Measurements from ENCODE around the gene MTHFD1. TPM values are rescaled to one million over a fixed set of nuclear protein-coding genes. Genes with fewer than 3 reads are reported as not detected.
A peak's percentile ranks its signal among the peaks of the same experiment; 100 is the strongest.

MTHFD1 gene
- total RNA-seq, 1 experiment from 2014 or later: 226 TPM

GRCh38 chr14:64407329-64407728, 19.2 kb downstream of the MTHFD1 start:
- Mint-ChIP-seq H3K36me3 (peaks cover 46% of the 10 kb centered on the region), H3K9me3 (no peaks in the 10 kb centered on the region), H3K4me1 (peaks cover 25% of the 10 kb centered on the region), H3K27me3 (ENCODE audit: low read depth) (no peaks in the 10 kb centered on the region), H3K4me3 (no peak overlapping the region), H3K27ac (0 out of 2 replicates have a peak overlapping the region, but pooled peaks have one; percentile 41)
- ChIA-PET POLR2A (interaction anchor here (1.1 kb wide), 1 partner anchor 20 kb away, joined by 3 read pairs; no protein-coding TSS in a partner anchor), CTCF (interaction anchor here (0.7 to 1.0 kb wide), 2 partner anchors 63 to 384 kb away, joined by 3 to 4 read pairs; no protein-coding TSS in a partner anchor)
- ATAC-seq: no peak
- TF ChIP-seq HMGA2 (CRISPR knock-in tag; IDR thresholded peaks at IDR 0.05) (no peak), E2F4 (CRISPR knock-in tag; IDR thresholded peaks at IDR 0.05; ENCODE audit: borderline replicate concordance, low read depth) (no peak), ZBTB21 (CRISPR knock-in tag; IDR thresholded peaks at IDR 0.05; ENCODE audit: borderline replicate concordance) (no peak), IRF2 (CRISPR knock-in tag; IDR thresholded peaks at IDR 0.05; ENCODE audit: borderline replicate concordance, low read depth) (no peak), GRHL2 (CRISPR knock-in tag; IDR thresholded peaks at IDR 0.05; ENCODE audit: insufficient replicate concordance, severe bottlenecking) (no peak), ZNF317 (CRISPR knock-in tag; IDR thresholded peaks at IDR 0.05; ENCODE audit: borderline replicate concordance, low read depth) (no peak)
- TF ChIP-seq, protein P1, sequence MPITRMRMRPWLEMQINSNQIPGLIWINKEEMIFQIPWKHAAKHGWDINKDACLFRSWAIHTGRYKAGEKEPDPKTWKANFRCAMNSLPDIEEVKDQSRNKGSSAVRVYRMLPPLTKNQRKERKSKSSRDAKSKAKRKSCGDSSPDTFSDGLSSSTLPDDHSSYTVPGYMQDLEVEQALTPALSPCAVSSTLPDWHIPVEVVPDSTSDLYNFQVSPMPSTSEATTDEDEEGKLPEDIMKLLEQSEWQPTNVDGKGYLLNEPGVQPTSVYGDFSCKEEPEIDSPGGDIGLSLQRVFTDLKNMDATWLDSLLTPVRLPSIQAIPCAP (CRISPR knock-in tag; IDR thresholded peaks at IDR 0.05): no peak
- TF ChIP-seq, protein P2, sequence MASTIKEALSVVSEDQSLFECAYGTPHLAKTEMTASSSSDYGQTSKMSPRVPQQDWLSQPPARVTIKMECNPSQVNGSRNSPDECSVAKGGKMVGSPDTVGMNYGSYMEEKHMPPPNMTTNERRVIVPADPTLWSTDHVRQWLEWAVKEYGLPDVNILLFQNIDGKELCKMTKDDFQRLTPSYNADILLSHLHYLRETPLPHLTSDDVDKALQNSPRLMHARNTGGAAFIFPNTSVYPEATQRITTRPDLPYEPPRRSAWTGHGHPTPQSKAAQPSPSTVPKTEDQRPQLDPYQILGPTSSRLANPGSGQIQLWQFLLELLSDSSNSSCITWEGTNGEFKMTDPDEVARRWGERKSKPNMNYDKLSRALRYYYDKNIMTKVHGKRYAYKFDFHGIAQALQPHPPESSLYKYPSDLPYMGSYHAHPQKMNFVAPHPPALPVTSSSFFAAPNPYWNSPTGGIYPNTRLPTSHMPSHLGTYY (CRISPR knock-in tag; IDR thresholded peaks at IDR 0.05): no peak
- no peak for DNase-seq (ENCODE audit: low spot score)

- CTCF ChIA-PET: no interaction called here
- Mint-ChIP-seq H3K4me1 (peaks cover 25% of the 10 kb centered on the region), H3K27ac (peak overlapping the region; percentile 83), H3K36me3 (peaks cover 47% of the 10 kb centered on the region), H3K4me3 (no peak overlapping the region), H3K27me3 (ENCODE audit: low read depth) (no peaks in the 10 kb centered on the region), H3K9me3 (no peaks in the 10 kb centered on the region)
- POLR2A ChIA-PET: no interaction called here
- TF ChIP-seq FOXP1 (CRISPR knock-in tag; IDR thresholded peaks at IDR 0.05; ENCODE audit: borderline replicate concordance) (no peak), FOXK1 (CRISPR knock-in tag; IDR thresholded peaks at IDR 0.05) (no peak), NR1H2 (CRISPR knock-in tag; IDR thresholded peaks at IDR 0.05) (no peak), ZNF138 (CRISPR knock-in tag; conservative IDR thresholded peaks at IDR 0.05) (no peak), FOXJ3 (CRISPR knock-in tag; IDR thresholded peaks at IDR 0.05; ENCODE audit: borderline replicate concordance) (no peak), ZNF263 (CRISPR knock-in tag; IDR thresholded peaks at IDR 0.05; ENCODE audit: low read depth) (no peak)
- TF ChIP-seq, protein P2 (CRISPR knock-in tag; IDR thresholded peaks at IDR 0.05): no peak
- no peak for ATAC-seq
- no peak for DNase-seq (ENCODE audit: low spot score)
Measured at GRCh38 chr14:64409126-64409920, 21.2 kb downstream of the MTHFD1 start.

GRCh38 chr14:64410084-64410774, 22.1 kb downstream of the MTHFD1 start:
- Mint-ChIP-seq H3K9me3 (no peaks in the 10 kb centered on the region), H3K27me3 (ENCODE audit: low read depth) (no peaks in the 10 kb centered on the region), H3K27ac (peak overlapping the region; percentile 68), H3K4me1 (peaks cover 21% of the 10 kb centered on the region), H3K36me3 (peaks cover 44% of the 10 kb centered on the region), H3K4me3 (no peak overlapping the region)
- POLR2A ChIA-PET: no interaction called here
- DNase-seq (ENCODE audit: low spot score) (peak; percentile 44), ATAC-seq (peak; percentile 80)
- CTCF ChIA-PET: interaction anchor here (0.7 kb wide), 1 partner anchor 39 kb away, joined by 3 read pairs; no protein-coding TSS in a partner anchor
- TF ChIP-seq ATF3 (CRISPR knock-in tag; conservative IDR thresholded peaks at IDR 0.05) (no peak), ELF4 (CRISPR knock-in tag; IDR thresholded peaks at IDR 0.05; ENCODE audit: low read depth) (no peak), ZNF121 (CRISPR knock-in tag; IDR thresholded peaks at IDR 0.05) (peak; percentile 47; the same call in 1 of the 2 replicates), GTF2I (CRISPR knock-in tag; conservative IDR thresholded peaks at IDR 0.05) (peak; percentile 87), NFATC4 (CRISPR knock-in tag; IDR thresholded peaks at IDR 0.05) (no peak), EMX1 (CRISPR knock-in tag; IDR thresholded peaks at IDR 0.05) (no peak), CTCF (IDR thresholded peaks at IDR 0.05) (no peak), FOXP1 (CRISPR knock-in tag; IDR thresholded peaks at IDR 0.05; ENCODE audit: borderline replicate concordance) (no peak), PRRX2 (CRISPR knock-in tag; IDR thresholded peaks at IDR 0.05) (no peak)
